Mesenteric fat pad (tissue), 1 donor: ENCODE data around the gene SLC34A1. TPM values are rescaled to one million over a fixed set of nuclear protein-coding genes. Genes with fewer than 3 reads are reported as not detected.

Experiments
- DNase-seq: peaks from one replicate; pipeline ENCODE4 v3.0.0-alpha.2; 2020; ENCODE audit warnings: low spot score
- total RNA-seq: library from RNA; stranded (reverse); fragmentation: NEBNext Ultra II Directional; extraction: Animal tissue kit (Norgen Biotek cat#: 25700); gene quantifications from one replicate; pipeline ENCODE4 v1.2.1, GENCODE V29; 2021
- donor health status: DM: yes; HTN: yes; CAD: no.

SLC34A1 gene
- total RNA-seq, 1 donor from 2014 or later: not detected

DNA sequence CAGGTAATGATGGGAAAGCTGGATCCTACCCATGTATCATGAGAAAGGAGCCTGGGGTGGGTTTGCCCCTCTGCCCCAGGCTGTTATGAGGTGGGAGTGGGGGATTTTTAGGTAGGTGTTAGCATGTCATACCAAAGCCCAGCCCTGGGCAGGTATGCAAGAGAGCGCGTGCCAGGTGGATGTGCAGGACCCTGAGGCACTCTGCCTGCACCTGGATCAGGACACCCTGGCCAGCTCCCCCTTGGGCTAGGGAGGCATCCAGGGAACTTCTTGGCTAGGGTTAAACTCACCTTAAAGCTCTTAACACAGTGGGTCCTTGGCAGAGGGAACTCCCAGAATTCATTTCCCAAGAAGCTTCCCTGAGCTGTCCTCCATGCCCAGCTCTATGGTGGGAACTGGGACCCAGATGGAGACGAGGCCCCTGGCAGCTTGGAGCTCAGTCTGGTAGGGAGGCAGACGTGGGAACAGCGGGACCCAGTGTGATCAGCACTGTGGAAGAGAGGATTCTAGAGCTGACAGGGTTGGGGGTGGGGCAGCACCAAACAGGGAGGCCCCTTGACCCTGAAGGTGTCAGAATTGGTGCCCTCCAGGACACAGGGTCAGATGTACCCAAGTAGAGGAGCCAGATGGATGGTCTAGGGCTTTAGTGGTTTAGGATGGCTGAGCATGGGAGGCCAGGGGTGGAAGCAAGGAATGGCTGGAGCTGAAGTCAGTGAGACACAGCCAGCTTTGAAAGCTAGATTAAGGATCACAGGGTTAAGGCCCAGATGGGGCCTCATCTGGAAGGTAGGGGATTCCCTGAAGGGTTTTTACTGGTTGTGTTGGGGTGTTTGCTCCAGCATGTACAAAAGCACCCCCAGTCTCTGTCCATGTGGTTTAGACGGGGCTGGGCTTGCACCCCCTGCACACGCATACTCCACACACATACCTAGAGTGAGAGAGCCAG, 60.1 kb downstream of the SLC34A1 start:
- no peak for DNase-seq

DNA sequence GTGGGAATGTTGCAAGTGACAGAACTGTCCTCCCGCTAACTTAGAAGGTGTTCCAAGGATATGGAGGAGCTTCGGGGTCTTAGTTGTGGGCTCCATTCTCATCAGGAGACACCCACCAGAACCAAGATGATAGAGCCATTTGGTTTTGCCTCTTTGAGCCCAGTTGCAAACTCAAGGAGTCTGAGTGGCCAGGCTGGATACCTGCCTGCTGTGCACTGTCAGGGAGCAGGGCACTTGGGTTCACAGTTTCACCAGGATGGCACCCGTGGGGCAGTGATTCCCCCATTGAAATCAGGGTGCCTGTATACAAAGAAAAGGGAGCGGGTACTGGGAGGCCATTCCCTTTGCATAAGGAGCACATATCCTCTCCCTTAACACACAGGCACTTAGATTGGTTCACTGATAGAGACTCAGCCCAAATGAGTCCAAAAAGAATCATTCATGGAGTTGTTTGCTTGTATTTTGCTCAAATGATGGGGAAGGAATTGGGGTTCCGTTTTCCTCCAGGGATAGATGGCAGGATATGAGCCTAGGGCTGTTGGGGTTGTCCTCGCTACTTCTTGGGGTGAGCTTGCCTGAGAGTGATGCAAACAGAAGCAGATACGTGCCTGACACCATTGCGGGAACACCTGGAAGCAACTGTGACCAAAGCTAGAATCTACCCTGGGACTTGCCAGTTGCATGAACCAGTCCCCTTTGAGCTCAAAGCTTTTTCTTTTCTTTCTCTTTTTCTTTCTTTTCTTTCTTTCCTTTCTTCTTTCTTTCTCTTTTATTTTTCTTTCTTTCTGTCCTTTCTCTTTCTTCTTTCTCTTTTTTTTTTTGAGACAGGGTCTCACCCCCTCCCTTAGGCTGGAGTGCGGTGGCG, 61.0 kb downstream of the SLC34A1 start:
- no peak for DNase-seq

DNA sequence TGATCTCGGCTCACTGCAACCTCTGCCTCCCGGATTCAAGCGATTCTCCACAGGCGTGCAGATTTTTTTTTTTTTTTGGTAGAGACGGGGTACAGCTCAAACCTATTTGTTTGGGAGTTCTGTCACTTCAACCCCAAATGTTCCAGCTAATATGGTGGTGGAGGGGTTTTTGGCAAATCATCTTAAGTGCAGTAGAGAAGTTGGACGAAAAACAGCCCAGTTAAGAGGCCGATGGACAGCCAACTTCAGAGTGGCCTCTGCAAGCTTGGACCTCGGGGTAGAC, 61.6 kb downstream of the SLC34A1 start:
- no peak for DNase-seq

DNA sequence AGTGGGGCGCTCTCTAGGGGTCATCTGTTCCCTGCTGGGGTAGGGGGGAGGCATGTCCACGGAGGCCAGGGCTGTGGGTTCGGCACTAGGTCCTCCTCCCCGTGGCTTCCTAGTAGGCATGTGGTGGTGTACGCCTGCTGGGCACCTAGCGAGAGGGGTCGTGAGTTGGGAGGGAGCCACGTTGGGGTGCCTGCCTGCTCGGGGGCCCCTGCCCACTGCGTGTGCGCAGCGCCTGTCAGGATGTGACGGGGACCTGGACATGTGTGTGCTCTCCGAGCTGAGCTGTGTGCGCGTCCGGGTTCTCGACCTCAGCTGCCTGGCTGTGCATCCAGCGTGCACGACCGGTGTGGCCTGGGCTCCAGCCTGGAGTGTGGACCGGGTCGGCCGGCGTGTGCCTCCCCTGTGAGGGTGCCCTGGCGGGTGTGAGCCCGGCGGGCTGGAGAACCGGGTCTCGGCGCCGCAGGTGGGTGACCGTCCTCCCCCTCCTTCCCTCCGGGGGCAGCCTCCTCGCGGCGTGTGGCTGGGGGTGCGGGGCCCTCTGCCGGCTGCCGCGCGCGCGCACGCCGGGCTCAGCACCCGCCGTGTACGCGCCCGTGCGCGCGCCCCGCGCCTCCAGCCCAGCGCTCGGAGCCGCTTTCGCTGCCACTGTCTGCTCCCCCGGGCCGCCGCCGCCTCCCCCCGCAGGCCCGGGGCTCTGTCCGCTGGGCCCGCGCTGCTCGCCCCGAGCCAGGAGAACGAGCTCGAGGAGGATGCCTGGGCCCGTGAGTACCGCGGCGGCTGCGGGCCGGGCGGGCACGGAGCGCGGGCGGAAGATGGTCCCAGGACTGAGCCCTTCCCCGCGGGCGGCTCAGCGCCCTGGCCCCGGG, 62.2 kb downstream of the SLC34A1 start, which contains the start of gene PRR7:
PRR7 (plus strand) TSS at position 615 of the 866 bp plus-strand sequence. CDS start 8,254 bp downstream, outside the sequence.
- DNase-seq: no peak

DNA sequence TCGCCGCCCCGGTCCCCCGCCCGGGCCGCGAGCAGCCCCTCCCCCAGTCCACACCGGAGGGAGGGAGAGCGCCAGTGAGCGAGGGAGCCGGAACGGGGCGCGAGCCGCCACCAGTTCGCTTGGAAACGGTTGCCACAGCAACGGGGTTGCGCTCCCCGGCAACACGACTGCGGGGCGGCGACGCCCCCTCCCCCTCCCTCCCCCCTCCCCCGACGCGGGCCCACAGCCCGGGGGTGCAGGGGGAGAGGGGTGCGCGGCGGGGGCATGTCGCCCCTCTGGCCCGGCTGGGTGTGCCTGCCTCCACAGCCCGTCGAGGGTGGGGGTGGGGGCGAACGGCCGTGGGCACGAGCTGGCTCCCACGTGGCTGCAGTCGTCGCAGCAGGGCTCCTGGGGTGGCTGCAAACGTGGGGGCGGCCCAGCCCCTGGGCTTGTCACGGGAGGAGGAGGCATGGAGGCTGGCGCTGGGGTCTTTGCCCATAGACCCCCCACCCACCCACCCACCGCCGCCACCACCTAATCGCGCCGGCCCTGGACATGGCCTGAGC, 62.9 kb downstream of the SLC34A1 start:
- no peak for DNase-seq

DNA sequence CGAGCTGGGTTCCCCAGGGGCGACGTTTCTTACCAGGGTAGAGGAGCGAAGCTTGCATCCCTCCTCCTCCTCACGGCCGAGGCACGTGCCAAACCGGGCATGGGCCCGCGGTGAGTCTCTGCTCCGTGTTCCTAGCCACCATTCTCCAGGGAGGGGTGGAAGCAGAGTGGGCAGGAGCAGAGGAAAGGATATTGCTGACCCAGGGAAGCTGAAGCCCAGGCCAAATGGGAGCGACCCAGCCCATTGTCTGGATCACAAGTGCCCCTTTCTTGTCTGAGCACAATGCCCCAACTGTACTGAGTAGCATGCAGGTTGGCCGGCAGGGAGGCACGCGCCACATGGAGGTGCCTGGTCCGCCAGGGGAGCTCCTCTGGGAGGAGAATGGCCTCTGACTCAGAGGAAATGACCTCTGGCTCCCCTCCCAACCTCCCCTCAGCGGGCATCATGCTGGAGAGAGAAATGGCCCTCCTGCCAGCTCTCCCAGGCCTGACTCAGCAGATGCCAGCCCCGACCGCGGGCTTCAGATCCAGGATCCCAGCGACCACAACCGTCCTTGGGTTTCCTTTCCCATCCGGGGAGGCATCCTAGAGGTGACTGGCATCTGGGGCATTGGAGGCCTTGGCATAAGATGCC, 63.5 kb downstream of the SLC34A1 start:
- no peak for DNase-seq

Other genes starting within 250 kb of the SLC34A1 start
- 23.1 TPM for gene RAB24, start 80.7 kb upstream of the SLC34A1 start, total RNA-seq
- 110 TPM for gene PRELID1, start 80.6 kb upstream of the SLC34A1 start, total RNA-seq
- gene MXD3, start 72.5 kb upstream of the SLC34A1 start, total RNA-seq: 7.2 TPM
- 90.9 TPM for gene LMAN2, start 32.8 kb upstream of the SLC34A1 start, total RNA-seq
- 8.2 TPM for gene RGS14, start 26.5 kb upstream of the SLC34A1 start, total RNA-seq
- not detected for gene PFN3, start 16.2 kb downstream of the SLC34A1 start, total RNA-seq
- not detected for gene F12, start 25.1 kb downstream of the SLC34A1 start, total RNA-seq
- 30.1 TPM for gene GRK6, start 42.2 kb downstream of the SLC34A1 start, total RNA-seq
- gene PRR7, start 62.4 kb downstream of the SLC34A1 start, total RNA-seq: 1.00 TPM
- 44.3 TPM for gene DBN1, start 89.2 kb downstream of the SLC34A1 start, total RNA-seq
- gene PDLIM7, start 113.2 kb downstream of the SLC34A1 start, total RNA-seq: 58.8 TPM
- gene DOK3, start 125.4 kb downstream of the SLC34A1 start, total RNA-seq: 22.6 TPM
- gene DDX41, start 132.5 kb downstream of the SLC34A1 start, total RNA-seq: 63.8 TPM
- gene FAM193B, start 170.1 kb downstream of the SLC34A1 start, total RNA-seq: 63.1 TPM
- gene TMED9, start 207.8 kb downstream of the SLC34A1 start, total RNA-seq: 168 TPM
- gene B4GALT7, start 215.7 kb downstream of the SLC34A1 start, total RNA-seq: 28.8 TPM